Bronchial epithelial cell (primary cell): ENCODE measurements around the gene DFFB. TPM values are rescaled to one million over a fixed set of nuclear protein-coding genes. Genes with fewer than 3 reads are reported as not detected.
A peak's percentile ranks its signal among the peaks of the same experiment; 100 is the strongest.

Experiments used
- DNase-seq: peaks from one replicate; pipeline ENCODE4 v3.0.0-alpha.2; 2010; ENCODE audit warnings: low read depth
- FAIRE-seq: peaks from 2 replicates; lab custom pipeline; 2011; peaks lifted over from hg19 to GRCh38; lab: Jason Lieb, UNC
- H3K27me3 ChIP-seq: 2 replicates; pipeline ENCODE4 v1.5.1; 2011; ENCODE audit warnings: low read length; ENCODE audit not compliant: control insufficient read depth, insufficient read depth
- H3K36me3 ChIP-seq: 2 replicates; pipeline ENCODE4 v1.5.1; 2011; ENCODE audit warnings: low read length; ENCODE audit not compliant: control insufficient read depth, insufficient read depth
- H3K4me3 ChIP-seq: 2 replicates; pipeline ENCODE4 v1.5.1; 2011; ENCODE audit warnings: mild to moderate bottlenecking, low read depth, low read length, control low read depth
- CTCF ChIP-seq: IDR thresholded peaks from 2 replicates; pipeline ENCODE4 v1.5.1; 2011; ENCODE audit warnings: mild to moderate bottlenecking, moderate library complexity, low read length, control low read depth, inconsistent platforms; ENCODE audit not compliant: insufficient read depth, severe bottlenecking
- total RNA-seq: library from RNA; depleted of rRNA; stranded (reverse); fragments of >200 nt; gene quantifications from 2 replicates; pipeline ENCODE4 v1.2.1, GENCODE V29; 2014

The DFFB gene
- total RNA-seq, 1 donor from 2014 or later, result 3.9 TPM

DNA sequence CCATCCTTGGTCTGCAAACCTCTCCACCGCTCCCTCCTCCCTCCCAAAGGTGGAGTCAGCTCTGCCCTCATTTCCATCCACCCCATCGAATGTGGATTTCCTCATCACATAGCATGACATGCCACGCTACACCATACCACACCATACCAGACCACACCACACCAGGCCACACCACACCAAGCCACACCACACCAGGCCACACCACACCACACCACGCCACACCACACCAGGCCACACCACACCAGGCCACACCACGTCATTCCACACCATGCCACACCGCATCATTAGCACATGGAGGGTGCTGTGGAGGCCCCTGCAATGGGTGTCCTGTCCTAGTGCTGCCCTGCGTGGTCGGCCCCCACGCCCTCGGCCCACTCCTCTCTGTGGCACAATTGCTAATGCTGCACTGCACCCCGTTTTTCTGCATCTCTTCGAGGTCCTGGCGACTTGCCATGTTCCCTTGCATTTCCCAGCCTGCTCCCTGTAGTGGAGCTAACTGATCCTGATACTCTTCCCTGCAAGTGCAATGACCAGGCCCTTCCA lies 11.3 kb downstream of the DFFB start:
- peaks cover 1% of the 10 kb centered on the region for H3K36me3 ChIP-seq
- no peak overlapping the region for H3K4me3 ChIP-seq
- no peak for DNase-seq
- FAIRE-seq, result no peak
- H3K27me3 ChIP-seq, result no peaks in the 10 kb centered on the region
- no peak for TF ChIP-seq CTCF

GRCh38 chr1:3869751-3870301 lies 12.6 kb downstream of the DFFB start:
- FAIRE-seq, result no peak
- no peak for DNase-seq
- TF ChIP-seq CTCF, result no peak
- Histone ChIP-seq H3K36me3 (peaks cover 4% of the 10 kb centered on the region), H3K27me3 (no peaks in the 10 kb centered on the region), H3K4me3 (no peak overlapping the region)

DNA sequence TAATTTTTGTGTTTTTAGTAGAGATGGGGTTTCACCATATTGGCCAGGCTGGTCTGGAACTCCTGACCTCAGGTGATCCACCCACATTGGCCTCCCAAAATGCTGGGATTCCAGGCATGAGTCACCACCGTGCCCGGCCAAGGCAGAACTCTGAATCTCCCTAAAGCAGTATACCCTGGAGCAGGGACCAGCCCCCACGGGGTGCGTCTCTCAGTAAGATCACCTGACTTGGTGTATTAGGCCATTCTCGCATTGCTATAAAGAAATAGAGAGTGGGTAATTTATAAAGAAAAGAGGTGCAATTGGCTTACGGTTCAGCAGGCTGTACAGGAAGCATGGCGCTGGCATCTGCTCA lies 14.2 kb downstream of the DFFB start:
- H3K36me3 ChIP-seq, result peaks cover 4% of the 10 kb centered on the region
- H3K4me3 ChIP-seq, result no peak overlapping the region
- no peaks in the 10 kb centered on the region for H3K27me3 ChIP-seq
- no peak for TF ChIP-seq CTCF
- FAIRE-seq (no peak), DNase-seq (no peak)

DNA sequence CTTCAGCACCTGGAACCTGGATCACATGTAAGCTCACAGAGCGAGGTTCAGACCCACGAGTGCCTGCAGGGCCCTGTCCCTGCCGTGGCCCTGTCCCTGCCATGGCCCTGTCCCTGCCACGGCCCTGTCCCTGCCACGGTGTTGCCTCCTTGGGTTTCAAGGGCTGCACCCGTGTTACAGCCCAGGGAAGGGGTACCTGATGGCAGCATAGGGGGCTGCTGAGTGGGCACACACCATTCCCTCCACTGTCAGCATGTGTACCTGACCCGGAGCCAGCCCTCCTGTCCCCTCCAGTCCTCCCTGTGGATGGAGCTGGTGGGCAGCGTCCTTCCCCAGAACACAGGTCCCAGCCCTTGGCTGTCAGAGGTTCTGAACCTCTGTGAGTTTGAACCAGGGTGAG lies 15.3 kb downstream of the DFFB start:
- Histone ChIP-seq H3K4me3 (no peak overlapping the region), H3K27me3 (no peaks in the 10 kb centered on the region), H3K36me3 (peaks cover 4% of the 10 kb centered on the region)
- FAIRE-seq, result no peak
- no peak for TF ChIP-seq CTCF
- DNase-seq, result no peak

DNA sequence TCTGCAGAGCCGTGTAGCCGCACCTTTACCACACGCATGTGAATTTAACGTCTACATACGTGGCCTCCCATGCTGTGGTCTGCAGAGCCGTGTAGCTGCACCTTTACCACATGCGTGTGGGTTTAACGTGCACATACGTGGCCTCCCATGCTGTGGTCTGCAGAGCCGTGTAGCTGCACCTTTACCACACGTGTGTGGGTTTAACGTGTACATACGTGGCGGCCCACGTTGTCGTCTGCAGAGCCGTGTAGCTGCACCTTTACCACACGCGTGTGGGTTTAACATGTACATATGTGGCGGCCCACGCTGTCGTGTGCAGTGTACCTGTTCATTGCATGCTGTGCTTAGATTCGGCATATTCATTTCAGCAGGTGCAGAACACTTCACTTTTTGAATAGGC lies 17.5 kb downstream of the DFFB start:
- FAIRE-seq (peak; percentile 89), DNase-seq (no peak)
- Histone ChIP-seq H3K36me3 (peaks cover 4% of the 10 kb centered on the region), H3K4me3 (no peak overlapping the region), H3K27me3 (no peaks in the 10 kb centered on the region)
- no peak for TF ChIP-seq CTCF

DNA sequence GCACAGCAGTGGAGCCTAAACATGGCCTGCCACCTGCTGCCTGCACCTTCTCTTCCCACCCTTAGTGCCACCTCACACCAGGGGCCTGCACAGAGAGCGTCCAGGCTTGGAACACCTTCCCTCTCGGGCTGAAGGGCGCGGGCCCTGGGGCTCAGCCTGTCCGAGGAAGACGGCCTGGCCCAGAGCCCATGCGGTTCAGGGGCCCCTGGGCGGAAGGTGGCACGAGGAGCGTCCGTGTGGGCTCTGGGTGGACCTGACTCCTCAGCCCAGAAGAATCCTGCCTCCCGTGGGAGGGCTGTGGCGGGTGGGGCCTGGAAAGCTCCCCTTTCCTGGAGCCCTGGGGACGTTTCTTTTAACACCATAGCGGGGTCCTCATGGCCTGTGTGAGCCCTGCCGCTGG lies 19.4 kb downstream of the DFFB start:
- H3K4me3 ChIP-seq, result no peak overlapping the region
- FAIRE-seq (no peak), DNase-seq (no peak)
- peaks cover 3% of the 10 kb centered on the region for H3K36me3 ChIP-seq
- TF ChIP-seq CTCF, result no peak
- H3K27me3 ChIP-seq, result no peaks in the 10 kb centered on the region
